T-helper 2 cell treated with Interferon-gamma antibody and Interleukin-4, amounts not matched to agents 100 ng/mL and 5 ng/mL, for 36 hours (primary cell): ENCODE results near the gene KRTAP20-1. TPM values are rescaled to one million over a fixed set of nuclear protein-coding genes. Genes with fewer than 3 reads are reported as not detected.

ENCODE experiments used
- intact Hi-C: fragments of 100-400 bp; cut with micrococcal nuclease; formaldehyde crosslinking; loops from one replicate; pipeline ENCODE4 v1.15.1; 2023
- total RNA-seq: library from RNA; stranded (reverse); gene quantifications from 2 replicates; pipeline ENCODE4 v1.2.3, GENCODE V29; 2022

Gene KRTAP20-1
- total RNA-seq, 1 donor from 2014 or later: not detected

- intact Hi-C loops: no loop called here
Observed at GRCh38 chr21:30646904-30647414, 30.7 kb downstream of the KRTAP20-1 start.

- intact Hi-C loops: no loop called here
Observed at GRCh38 chr21:30652891-30653290, 36.7 kb downstream of the KRTAP20-1 start.

Other genes starting within 250 kb of the KRTAP20-1 start
- gene KRTAP13-2, start 244.2 kb upstream of the KRTAP20-1 start, total RNA-seq: not detected in 2 replicates
- gene KRTAP13-1, start 220.4 kb upstream of the KRTAP20-1 start, total RNA-seq: not detected in 2 replicates
- gene KRTAP13-3, start 190.5 kb upstream of the KRTAP20-1 start, total RNA-seq: not detected in 2 replicates
- not detected in 2 replicates for gene KRTAP13-4, start 186.2 kb upstream of the KRTAP20-1 start, total RNA-seq
- gene KRTAP15-1, start 176.2 kb upstream of the KRTAP20-1 start, total RNA-seq: not detected in 2 replicates
- gene KRTAP19-1, start 136.1 kb upstream of the KRTAP20-1 start, total RNA-seq: not detected in 2 replicates
- not detected in 2 replicates for gene KRTAP19-2, start 129.0 kb upstream of the KRTAP20-1 start, total RNA-seq
- not detected in 2 replicates for gene KRTAP19-3, start 124.4 kb upstream of the KRTAP20-1 start, total RNA-seq
- not detected in 2 replicates for gene KRTAP19-4, start 119.3 kb upstream of the KRTAP20-1 start, total RNA-seq
- gene KRTAP19-5, start 114.3 kb upstream of the KRTAP20-1 start, total RNA-seq: not detected in 2 replicates
- gene KRTAP19-6, start 74.6 kb upstream of the KRTAP20-1 start, total RNA-seq: not detected in 2 replicates
- not detected in 2 replicates for gene KRTAP19-7, start 55.1 kb upstream of the KRTAP20-1 start, total RNA-seq
- not detected in 2 replicates for gene KRTAP22-2, start 26.0 kb upstream of the KRTAP20-1 start, total RNA-seq
- not detected in 2 replicates for gene KRTAP6-3, start 24.0 kb upstream of the KRTAP20-1 start, total RNA-seq
- gene KRTAP6-2, start 17.5 kb upstream of the KRTAP20-1 start, total RNA-seq: not detected in 2 replicates
- gene KRTAP22-1, start 15.3 kb upstream of the KRTAP20-1 start, total RNA-seq: not detected in 2 replicates
- not detected in 2 replicates for gene KRTAP6-1, start 2.5 kb upstream of the KRTAP20-1 start, total RNA-seq
- gene KRTAP20-4, start 4.2 kb downstream of the KRTAP20-1 start, total RNA-seq: not detected in 2 replicates
- not detected in 2 replicates for gene KRTAP20-2, start 18.8 kb downstream of the KRTAP20-1 start, total RNA-seq
- gene KRTAP20-3, start 26.4 kb downstream of the KRTAP20-1 start, total RNA-seq: not detected in 2 replicates
- not detected in 2 replicates for gene KRTAP21-3, start 102.4 kb downstream of the KRTAP20-1 start, total RNA-seq
- not detected in 2 replicates for gene KRTAP21-2, start 130.8 kb downstream of the KRTAP20-1 start, total RNA-seq
- gene KRTAP21-1, start 139.0 kb downstream of the KRTAP20-1 start, total RNA-seq: not detected in 2 replicates
- not detected in 2 replicates for gene KRTAP8-1, start 196.8 kb downstream of the KRTAP20-1 start, total RNA-seq
- gene KRTAP7-1, start 213.3 kb downstream of the KRTAP20-1 start, total RNA-seq: not detected in 2 replicates